ENCODE measurements around the gene PFKFB3. TPM values are rescaled to one million over a fixed set of nuclear protein-coding genes. Genes with fewer than 3 reads are reported as not detected.

The PFKFB3 gene
- total and polyA plus RNA-seq, 2 experiments from 2014 or later = 47.6 TPM

- H3K9me3 ChIP-seq (ENCODE audit: low read depth) = no peaks in the 10 kb centered on the region
- no peak for DNase-seq (ENCODE audit: low read depth in 1 of 2, low spot score in 1 of 2)
- peak overlapping the region; percentile 72 for H3K27ac ChIP-seq
- peaks cover 31% of the 10 kb centered on the region for H3K4me1 ChIP-seq (ENCODE audit: low read depth)
- no peaks in the 10 kb centered on the region for H3K36me3 ChIP-seq
- no peaks in the 10 kb centered on the region for H3K27me3 ChIP-seq
- no peak overlapping the region for H3K4me3 ChIP-seq
- TF ChIP-seq CTCF (IDR thresholded peaks at IDR 0.05; ENCODE audit: low read depth, low read length) = no peak
These were observed 23.7 kb upstream of the PFKFB3 start for GRCh38 chr10:6179078-6179477.

DNA sequence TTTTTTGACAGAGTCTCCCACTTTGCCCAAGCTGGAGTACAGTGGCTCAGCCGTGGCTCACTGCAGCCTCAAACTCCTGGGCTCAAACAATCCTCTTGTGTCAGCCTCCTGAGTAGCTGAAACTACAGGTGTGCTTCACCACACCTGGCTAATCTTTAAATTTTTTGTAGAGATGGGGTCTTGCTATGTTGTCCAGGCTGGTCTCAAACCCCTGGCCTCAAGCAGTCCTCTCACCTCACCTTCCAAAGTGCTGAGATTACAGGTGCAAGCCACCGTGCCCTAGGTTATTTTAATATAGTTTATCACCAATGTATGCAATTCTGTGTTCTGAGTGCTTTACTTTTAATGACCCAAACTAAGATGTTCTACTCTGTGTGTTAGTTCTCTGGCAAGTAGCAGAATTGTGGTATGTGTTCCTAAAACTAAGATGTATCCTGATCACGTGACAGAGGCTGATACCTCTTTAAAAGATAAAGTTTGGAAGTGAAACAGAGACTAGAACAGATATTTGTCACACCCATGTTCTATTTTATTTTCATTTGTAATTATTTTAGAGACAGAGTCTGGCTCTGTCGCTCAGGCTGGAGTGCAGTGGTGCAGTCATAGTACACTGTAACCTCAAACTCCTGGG is 22.1 kb upstream of the PFKFB3 start:
- TF ChIP-seq CTCF (IDR thresholded peaks at IDR 0.05; ENCODE audit: low read depth, low read length) = no peak
- no peaks in the 10 kb centered on the region for H3K27me3 ChIP-seq

GRCh38 chr10:6181249-6181648 is 21.5 kb upstream of the PFKFB3 start:
- Histone ChIP-seq H3K36me3 (no peaks in the 10 kb centered on the region), H3K4me1 (ENCODE audit: low read depth) (peaks cover 31% of the 10 kb centered on the region), H3K9me3 (ENCODE audit: low read depth) (no peaks in the 10 kb centered on the region), H3K4me3 (no peak overlapping the region), H3K27ac (no peak overlapping the region), H3K27me3 (no peaks in the 10 kb centered on the region)
- TF ChIP-seq CTCF (IDR thresholded peaks at IDR 0.05; ENCODE audit: low read depth, low read length) = no peak
- no peak for DNase-seq (ENCODE audit: low read depth in 1 of 2, low spot score in 1 of 2)

More for the DNA sequence above, 22.1 kb upstream of the PFKFB3 start:
- Histone ChIP-seq H3K27ac (no peak overlapping the region), H3K9me3 (ENCODE audit: low read depth) (no peaks in the 10 kb centered on the region), H3K4me3 (no peak overlapping the region), H3K36me3 (no peaks in the 10 kb centered on the region), H3K4me1 (ENCODE audit: low read depth) (peaks cover 31% of the 10 kb centered on the region)
- no peak for DNase-seq (ENCODE audit: low read depth in 1 of 2, low spot score in 1 of 2)

DNA sequence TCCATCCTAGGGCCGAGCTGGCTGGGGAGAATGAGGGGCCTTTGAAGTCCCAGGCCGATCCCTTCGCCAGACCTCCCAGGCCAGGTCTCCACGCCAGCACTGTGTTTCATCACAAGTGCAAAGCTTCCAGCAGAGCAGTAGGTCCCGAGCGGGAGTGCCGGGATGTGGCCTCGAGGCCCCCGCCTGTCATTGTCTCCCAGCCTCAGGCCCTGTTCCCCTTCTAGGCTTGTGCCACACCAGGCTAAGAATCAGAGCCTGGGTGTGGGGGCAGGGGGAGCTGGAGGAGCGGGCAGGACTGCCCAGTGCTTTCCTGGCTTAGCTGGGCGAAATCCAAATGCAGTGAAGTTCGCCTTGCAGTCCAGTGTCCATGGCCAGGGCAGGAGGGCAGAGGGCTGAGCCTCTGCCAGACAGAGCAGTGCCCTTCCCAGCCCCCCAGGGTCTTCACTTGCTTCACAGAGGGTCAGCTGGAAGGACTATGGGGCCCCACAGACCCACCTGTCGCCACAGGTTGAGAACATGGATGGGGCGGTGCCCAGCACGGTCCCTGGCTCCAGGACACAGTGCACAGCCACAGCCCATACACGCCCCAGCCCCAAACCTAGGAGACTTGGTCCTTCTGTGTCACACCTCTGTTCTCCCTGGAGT is 20.2 kb upstream of the PFKFB3 start:
- H3K4me1 ChIP-seq (ENCODE audit: low read depth) = peaks cover 29% of the 10 kb centered on the region
- no peaks in the 10 kb centered on the region for H3K27me3 ChIP-seq
- no peaks in the 10 kb centered on the region for H3K36me3 ChIP-seq
- no peak overlapping the region for H3K4me3 ChIP-seq
- no peak for DNase-seq (ENCODE audit: low read depth in 1 of 2, low spot score in 1 of 2)
- H3K9me3 ChIP-seq (ENCODE audit: low read depth) = no peaks in the 10 kb centered on the region
- no peak for TF ChIP-seq CTCF (IDR thresholded peaks at IDR 0.05; ENCODE audit: low read depth, low read length)
- H3K27ac ChIP-seq = peak overlapping the region; percentile 49

- Histone ChIP-seq H3K27ac (peak overlapping the region; percentile 10), H3K36me3 (no peaks in the 10 kb centered on the region)
- DNase-seq (ENCODE audit: low read depth in 1 of 2, low spot score in 1 of 2) = peak in 1 of 2 donors; percentile 64
These were observed 17.6 kb upstream of the PFKFB3 start for GRCh38 chr10:6185039-6185716.

More at GRCh38 chr10:6185039-6185716, 17.6 kb upstream of the PFKFB3 start:
- H3K4me3 ChIP-seq = no peak overlapping the region
- H3K4me1 ChIP-seq (ENCODE audit: low read depth) = peaks cover 18% of the 10 kb centered on the region
- no peaks in the 10 kb centered on the region for H3K27me3 ChIP-seq
- H3K9me3 ChIP-seq (ENCODE audit: low read depth) = no peaks in the 10 kb centered on the region
- no peak for TF ChIP-seq CTCF (IDR thresholded peaks at IDR 0.05; ENCODE audit: low read depth, low read length)
